ENCODE results near the gene ADAMTS18.
"Not testable (repeated sequence)": the region's sequence is repeated elsewhere in the genome, so short reads cannot be mapped to it uniquely, and the experiment has no call there.

ADAMTS18 gene

GRCh38 chr16:77324729-77325128 lies 110.1 kb downstream of the ADAMTS18 start:
- DNase-seq, result no peak

GRCh38 chr16:77323695-77324094 lies 111.1 kb downstream of the ADAMTS18 start:
- DNase-seq, result no peak

DNA sequence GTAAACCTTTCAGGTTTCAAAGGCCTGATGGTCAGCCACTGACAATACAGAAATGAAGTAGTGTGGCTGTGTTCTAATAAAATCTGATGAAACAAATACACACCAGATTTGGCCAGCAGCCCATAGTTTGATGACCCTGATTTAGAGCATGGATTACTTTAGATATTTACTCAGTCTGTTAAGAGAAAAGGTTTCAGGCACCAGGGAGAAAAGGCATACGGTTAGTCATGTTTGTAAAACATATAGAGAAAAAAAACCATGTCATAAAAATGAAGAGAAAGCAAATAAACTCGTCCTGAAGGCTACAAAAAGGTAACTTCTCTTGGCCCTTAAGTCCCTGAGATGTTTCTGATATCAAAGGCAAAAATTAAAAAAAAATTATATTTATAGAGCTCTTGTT lies 112.1 kb downstream of the ADAMTS18 start:
- no peak for DNase-seq

- DNase-seq, result no peak
Observed at GRCh38 chr16:77317059-77317458, 117.8 kb downstream of the ADAMTS18 start.

GRCh38 chr16:77310877-77311276 lies 124.0 kb downstream of the ADAMTS18 start:
- DNase-seq, result no peak

GRCh38 chr16:77308163-77308561 lies 126.7 kb downstream of the ADAMTS18 start:
- DNase-seq, result no peak

DNA sequence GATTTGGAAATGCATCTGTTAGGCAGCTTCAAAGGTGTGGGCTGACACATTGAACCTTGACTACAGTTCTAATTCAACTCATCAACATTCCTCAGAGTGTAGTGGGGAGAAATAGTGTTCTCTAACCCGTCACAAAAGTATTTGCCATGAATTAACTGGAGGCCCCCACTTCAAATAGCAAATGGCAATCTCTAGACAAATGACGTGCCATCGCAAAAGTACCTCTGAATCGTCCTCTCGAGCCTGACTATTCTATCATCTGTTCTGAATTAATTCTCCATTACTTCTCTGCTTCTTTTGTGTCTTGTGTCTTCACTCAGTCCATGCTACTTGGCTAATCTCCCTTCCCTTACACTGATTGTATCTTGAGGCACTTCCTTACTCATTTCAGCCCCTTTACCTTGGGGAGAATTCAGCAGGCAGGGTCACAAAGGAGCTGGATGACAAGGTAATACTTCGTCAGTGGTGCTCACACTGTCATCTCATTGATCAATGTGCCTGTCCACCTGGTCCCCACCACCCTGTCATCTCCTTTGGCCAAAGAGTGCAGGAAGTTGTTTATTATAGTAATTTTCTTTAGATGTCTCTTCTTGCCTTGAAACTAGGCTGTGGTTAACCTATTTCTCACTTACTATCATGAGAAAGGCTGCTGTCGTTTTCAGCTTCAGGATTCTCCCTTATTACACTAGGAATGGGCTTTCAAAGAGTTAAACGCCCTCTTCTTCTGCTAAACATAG lies 127.2 kb downstream of the ADAMTS18 start:
- DNase-seq, result no peak

DNA sequence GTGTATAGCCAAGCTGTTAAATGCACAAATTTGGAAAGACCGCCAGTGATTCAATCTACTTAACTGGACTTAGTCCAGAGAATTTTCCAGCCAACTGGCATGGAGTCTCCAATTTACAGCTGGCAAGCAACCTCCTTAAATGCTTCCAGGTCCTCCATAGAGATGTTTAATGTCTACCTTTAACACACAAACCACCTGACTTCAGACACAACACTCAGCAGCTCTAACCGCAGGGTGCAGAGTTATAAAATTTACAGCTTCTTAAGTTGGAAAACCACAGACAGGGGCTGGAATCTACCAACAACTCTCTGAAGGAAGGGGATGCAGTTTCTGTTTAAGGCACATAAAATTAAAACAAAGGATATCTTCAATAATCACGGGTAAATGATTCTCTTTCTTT lies 128.8 kb downstream of the ADAMTS18 start:
- DNase-seq, result no peak

GRCh38 chr16:77304877-77305276 lies 130.0 kb downstream of the ADAMTS18 start:
- no peak for DNase-seq

- DNase-seq, result no peak
Observed at GRCh38 chr16:77304134-77304533, 130.7 kb downstream of the ADAMTS18 start.

DNA sequence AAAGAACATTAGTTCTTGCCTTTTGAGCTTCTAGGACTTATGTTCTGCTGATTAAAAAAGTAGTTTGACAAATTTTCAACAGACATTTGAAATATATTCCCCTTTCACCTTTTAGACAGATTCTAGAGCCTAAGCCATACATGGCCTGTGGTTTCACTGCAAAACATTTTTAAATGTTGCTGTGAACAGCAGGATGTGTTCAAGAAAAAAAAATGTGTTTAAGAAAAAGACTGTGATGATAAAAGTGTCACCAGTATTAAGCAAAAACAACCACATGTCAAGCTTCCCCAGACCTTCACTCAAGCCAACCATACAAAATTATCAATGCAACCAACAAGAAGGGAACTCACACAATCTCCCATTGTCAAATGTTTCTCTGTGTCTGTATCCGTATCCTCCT lies 132.2 kb downstream of the ADAMTS18 start:
- no peak for DNase-seq

DNA sequence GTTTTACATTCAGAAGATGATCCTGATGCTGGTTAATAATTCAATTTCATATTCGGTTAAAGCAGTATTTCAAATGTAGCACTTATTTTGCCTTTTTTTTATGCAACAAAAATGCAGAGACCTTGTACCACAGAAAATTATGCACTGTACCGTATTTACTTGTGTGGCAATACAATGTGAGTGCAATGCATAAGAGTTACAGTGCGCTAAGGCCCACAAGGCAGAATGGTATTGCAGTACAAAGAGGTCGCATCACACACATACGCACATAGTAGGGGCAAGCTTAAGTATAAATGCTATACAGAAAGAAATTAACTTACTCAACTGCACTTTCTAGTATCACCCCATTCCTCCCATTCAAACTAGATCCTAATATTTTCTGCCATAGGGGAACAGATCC lies 132.6 kb downstream of the ADAMTS18 start:
- no peak for DNase-seq

DNA sequence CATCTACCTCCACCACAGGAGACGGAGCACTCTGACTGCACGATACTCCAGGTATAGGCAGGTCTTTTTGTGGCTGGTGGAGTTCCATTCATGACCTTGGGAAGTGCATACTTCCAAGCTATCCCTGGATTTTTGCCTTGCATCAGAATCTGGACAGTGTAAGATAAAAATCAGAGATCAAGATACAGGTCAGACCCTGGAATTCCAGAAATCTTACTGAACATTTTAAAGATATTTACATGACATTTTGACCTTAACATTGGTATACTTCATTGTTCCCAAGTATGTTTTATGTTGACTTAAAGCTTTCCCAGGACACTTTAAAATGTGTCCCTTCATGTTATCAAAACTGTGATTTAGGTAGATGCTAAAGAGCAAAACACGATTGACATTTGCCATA lies 134.6 kb downstream of the ADAMTS18 start:
- DNase-seq, result no peak

DNA sequence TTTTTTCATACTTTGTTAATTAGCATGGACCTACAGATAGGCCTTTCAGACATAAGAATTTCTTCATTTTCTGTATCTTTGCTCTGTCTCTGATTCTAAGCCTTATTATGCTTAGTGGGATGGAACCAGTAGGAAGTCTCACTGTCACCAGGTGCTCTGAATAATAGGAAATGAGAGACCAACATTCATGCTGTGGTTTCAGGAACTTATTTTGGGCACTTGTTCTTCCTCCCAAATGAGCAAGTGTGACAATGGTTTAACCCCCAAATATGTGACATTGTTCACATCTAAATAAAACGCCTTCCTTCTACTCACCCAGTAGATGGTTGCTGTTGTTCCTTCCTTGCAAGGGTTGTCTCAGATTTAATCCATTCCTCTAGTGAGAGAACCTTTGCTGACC lies 135.4 kb downstream of the ADAMTS18 start:
- DNase-seq, result no peak

DNA sequence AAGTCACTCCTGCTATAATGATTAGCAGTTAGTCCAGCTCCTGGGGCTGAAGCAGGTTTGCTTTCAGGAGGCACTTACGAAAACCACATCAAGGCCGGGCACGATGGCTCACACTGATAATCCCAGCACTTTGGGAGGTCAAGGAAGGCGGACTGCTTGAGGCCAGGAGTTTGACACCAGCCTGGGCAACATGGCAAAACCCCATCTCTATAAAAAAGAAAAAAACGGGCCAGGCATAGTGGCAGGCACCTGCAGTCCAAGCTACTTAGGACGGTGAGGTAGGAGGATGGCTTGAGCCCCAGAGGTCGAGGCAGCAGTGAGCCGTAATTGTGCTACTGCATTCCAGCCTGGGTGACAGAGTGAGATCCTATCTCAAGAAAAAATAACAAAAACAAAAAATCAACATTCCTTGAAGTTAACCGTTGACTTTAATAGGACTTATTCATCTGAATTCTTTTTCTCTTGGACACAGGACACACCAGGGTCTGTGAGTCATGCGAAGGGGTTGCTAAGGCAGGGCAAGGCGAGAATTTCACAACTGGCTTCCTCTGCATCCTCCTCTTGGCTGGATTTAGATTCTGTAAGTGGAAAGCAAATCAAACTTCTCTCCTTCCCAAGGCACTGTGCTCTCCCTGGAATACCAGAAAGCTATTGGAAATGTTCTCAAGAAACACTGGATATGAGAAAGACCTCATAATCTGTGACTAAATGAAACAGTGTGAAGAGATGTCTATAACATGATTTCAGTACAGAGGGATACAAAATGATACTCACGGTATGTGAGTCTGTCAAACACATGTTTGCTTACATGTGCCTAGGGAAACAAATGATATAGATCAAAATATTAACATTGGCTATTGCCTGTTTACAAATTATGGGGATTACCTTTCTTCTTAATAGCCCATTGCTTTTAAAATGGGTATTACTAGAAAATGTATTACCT lies 136.1 kb downstream of the ADAMTS18 start:
- no peak for DNase-seq

DNA sequence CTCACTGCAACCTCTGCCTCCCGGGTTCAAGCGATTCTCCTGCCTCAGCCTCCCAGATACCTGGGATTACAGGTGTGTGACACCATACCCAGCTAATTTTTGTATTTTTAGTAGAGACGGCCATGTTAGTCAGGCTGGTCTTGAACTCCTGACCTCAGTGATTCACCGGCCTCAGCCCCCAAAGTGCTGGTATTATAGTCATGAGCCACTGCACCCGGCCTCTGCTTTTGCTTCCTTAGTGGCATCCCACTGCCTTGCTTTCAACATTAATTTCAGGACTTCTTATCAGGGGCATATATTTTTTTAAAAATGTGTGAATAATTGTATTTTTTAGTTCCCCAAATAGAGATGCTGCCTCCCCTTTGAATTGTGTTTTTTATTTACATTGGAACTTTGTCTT lies 136.8 kb downstream of the ADAMTS18 start:
- no peak for DNase-seq

DNA sequence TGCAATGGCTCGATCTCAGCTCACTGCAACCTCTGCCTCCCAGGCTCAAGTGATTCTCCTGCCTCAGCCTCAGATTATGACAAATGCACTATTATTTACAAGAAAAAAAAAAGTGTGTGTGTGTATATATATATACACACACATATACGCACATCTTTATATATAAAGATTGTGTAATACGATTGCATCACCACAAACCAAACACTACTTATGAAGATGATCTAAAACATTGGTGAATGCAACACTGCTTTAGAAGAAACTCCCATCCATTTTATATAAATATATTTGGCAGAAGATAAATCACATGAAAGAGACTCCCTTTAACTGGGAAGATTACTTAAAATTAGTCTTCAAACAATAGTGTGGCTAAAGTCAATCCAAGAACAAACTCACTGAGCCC lies 138.9 kb downstream of the ADAMTS18 start:
- no peak for DNase-seq

- peak; percentile 81 for DNase-seq
Observed at GRCh38 chr16:77290451-77291115, 144.3 kb downstream of the ADAMTS18 start.

- DNase-seq, result no peak
Observed at GRCh38 chr16:77289331-77289809, 145.5 kb downstream of the ADAMTS18 start.

- no peak for DNase-seq
Observed at GRCh38 chr16:77288222-77288621, 146.6 kb downstream of the ADAMTS18 start.

DNA sequence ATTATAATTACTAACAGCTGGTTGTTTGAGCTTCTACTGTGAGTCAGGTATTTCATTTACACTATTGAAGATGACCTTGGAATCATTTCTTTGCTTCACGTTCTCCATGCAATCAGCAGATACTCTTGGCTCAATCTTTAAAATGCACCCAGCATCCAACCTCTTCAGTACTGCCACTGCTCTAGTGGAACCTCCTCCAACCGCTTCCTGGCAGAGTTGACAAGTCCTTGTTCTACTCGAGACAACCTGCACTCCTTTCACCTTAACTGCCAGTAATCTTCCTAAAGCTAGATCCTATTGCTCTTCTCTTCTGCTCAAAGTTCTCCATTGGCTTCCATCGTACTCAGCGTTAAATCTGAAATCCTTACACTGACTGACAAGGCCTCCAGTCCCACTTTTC lies 149.2 kb downstream of the ADAMTS18 start:
- no peak for DNase-seq

- DNase-seq, result no peak
Observed at GRCh38 chr16:77282345-77282744, 152.5 kb downstream of the ADAMTS18 start.

DNA sequence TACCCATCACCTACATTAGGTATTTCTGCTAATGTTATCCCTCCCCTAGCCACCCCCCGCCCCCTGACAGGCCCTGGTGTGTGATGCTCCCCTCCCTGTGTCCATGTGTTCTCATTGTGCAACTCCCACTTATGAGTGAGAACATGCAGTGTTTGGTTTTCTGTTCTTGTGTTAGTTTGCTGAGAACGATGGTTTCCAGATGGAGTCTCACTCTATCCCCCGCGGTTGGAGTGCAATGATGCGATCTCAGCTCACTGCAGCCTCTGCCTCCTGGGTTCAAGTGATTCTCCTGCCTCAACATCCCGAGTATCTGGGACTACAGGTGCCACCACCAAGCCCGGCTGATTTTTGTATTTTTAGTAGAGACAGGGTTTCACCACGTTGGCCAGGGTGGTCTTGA lies 155.5 kb downstream of the ADAMTS18 start:
- not testable (repeated sequence) for DNase-seq
